HCT116 (cell line): ENCODE results near the gene RPL15. TPM values are rescaled to one million over a fixed set of nuclear protein-coding genes. Genes with fewer than 3 reads are reported as not detected.

Source experiments
- ATAC-seq: fragments of 200-7000 bp; cut with Tn5 transposase; 2 replicates; pipeline ENCODE4 v1.9.1; 2020; ENCODE audit warnings: mild to moderate bottlenecking, moderate library complexity
- BruUV-seq: library from RNA; stranded (reverse); fragments of 400-500 nt; replicated peaks from 2 replicates; lab custom pipeline; 2021; lab: Mats Ljungman, UMichigan
- CTCF ChIA-PET: fragments of 300-600 bp; sonication (Branson Sonifier 250); formaldehyde crosslinking; loops from one replicate; lab custom pipeline; 2021; ENCODE audit warnings: antibody characterized with exemption; lab: Charles Lee
- POLR2A ChIA-PET: fragments of 300-600, 350-600 bp; sonication (Branson Sonifier 250); formaldehyde crosslinking; loops from one replicate; lab custom pipeline; 2021; ENCODE audit warnings: antibody characterized with exemption; lab: Charles Lee
- RAD21 ChIA-PET, 2 experiments: fragments of 300-600 bp; sonication (Branson Sonifier 250); formaldehyde crosslinking; loops; one replicate each; lab custom pipeline; 2023; ENCODE audit warnings: low total read pairs in 2 of 2; ENCODE audit not compliant: uncharacterized antibody in 2 of 2, unreplicated experiment in 2 of 2, low non-redundant PET in 1 of 2; lab: Charles Lee
- DNase-seq: peaks from one replicate; pipeline ENCODE4 v3.0.0-alpha.2; 2010; ENCODE audit warnings: low read depth, low spot score
- H2AFZ ChIP-seq: fragments of 200-600 bp; shearing (Covaris generic), sonication (generic); 2 replicates; pipeline ENCODE4 v1.6.1; 2017; ENCODE audit warnings: low read depth, mixed run types, mixed read lengths, antibody characterized with exemption, low read length; ENCODE audit not compliant: poor library complexity, severe bottlenecking
- H3K27ac ChIP-seq: 2 replicates; pipeline ENCODE4 v1.5.1; 2012; ENCODE audit warnings: low read depth, low read length
- H3K27me3 ChIP-seq: fragments of 200-600 bp; sonication (generic); 2 replicates; pipeline ENCODE4 v1.6.1; 2016; ENCODE audit warnings: mixed run types, low read length, mixed read lengths; ENCODE audit not compliant: insufficient read depth
- H3K36me3 ChIP-seq, 2 experiments: fragments of 200-500 bp in 1 of 2; fragments of 200-600 bp in 1 of 2; sonication (Bioruptor generic) in 1 of 2; sonication (generic) in 1 of 2; 2 replicates each; pipeline versions ENCODE4 v1.5.1 to v1.6.1; 2014 to 2016; ENCODE audit warnings: low read length in 2 of 2, inconsistent platforms in 1 of 2, mixed read lengths in 1 of 2, mixed run types in 1 of 2; ENCODE audit not compliant: insufficient read depth in 2 of 2, control insufficient read depth in 1 of 2
- H3K4me1 ChIP-seq, 2 experiments: fragments of 200-600 bp in 1 of 2; sonication (generic) in 1 of 2; 2 replicates each; pipeline versions ENCODE4 v1.5.1 to v1.6.1; 2012 to 2017; ENCODE audit warnings: low read length in 2 of 2, inconsistent platforms in 1 of 2, mild to moderate bottlenecking in 1 of 2, mixed read lengths in 1 of 2, mixed run types in 1 of 2, moderate library complexity in 1 of 2; ENCODE audit not compliant: insufficient read depth in 2 of 2, control insufficient read depth in 1 of 2
- H3K4me2 ChIP-seq: fragments of 200-600 bp; sonication (generic); 2 replicates; pipeline ENCODE4 v1.6.1; 2017; ENCODE audit warnings: mixed run types, low read length, mixed read lengths
- H3K4me3 ChIP-seq, 2 experiments: fragments of 200-600 bp in 1 of 2; sonication (generic) in 1 of 2; replicated peaks in 1 of 2; 2 replicates each; pipeline ENCODE4 v1.5.1; 2011 to 2016; ENCODE audit warnings: low read length in 2 of 2, control low read depth in 1 of 2, low read depth in 1 of 2, mild to moderate bottlenecking in 1 of 2, mixed read lengths in 1 of 2, mixed run types in 1 of 2
- H3K79me2 ChIP-seq: fragments of 200-600 bp; sonication (generic); 2 replicates; pipeline ENCODE4 v1.6.1; 2017; ENCODE audit warnings: mild to moderate bottlenecking, mixed run types, low read length, moderate library complexity, mixed read lengths; ENCODE audit not compliant: insufficient read depth
- H3K9ac ChIP-seq: fragments of 200-600 bp; sonication (generic); 2 replicates; pipeline ENCODE4 v1.6.1; 2016; ENCODE audit warnings: low read length, mixed read lengths
- H3K9me2 ChIP-seq: fragments of 200-600 bp; sonication (generic), shearing (Covaris generic); 2 replicates; pipeline ENCODE4 v1.6.1; 2017; ENCODE audit warnings: mixed run types, mild to moderate bottlenecking, moderate library complexity; ENCODE audit not compliant: insufficient read depth
- H3K9me3 ChIP-seq, 2 experiments: fragments of 200-500 bp in 1 of 2; fragments of 200-600 bp in 1 of 2; sonication (Bioruptor generic) in 1 of 2; sonication (generic) in 1 of 2; 2 replicates each; pipeline ENCODE4 v1.6.1; 2014 to 2017; ENCODE audit warnings: low read length in 2 of 2, mixed read lengths in 2 of 2, inconsistent platforms in 1 of 2, low read depth in 1 of 2, mild to moderate bottlenecking in 1 of 2, mixed run types in 1 of 2, moderate library complexity in 1 of 2; ENCODE audit not compliant: control insufficient read depth in 1 of 2, insufficient read depth in 1 of 2
- H4K20me1 ChIP-seq: fragments of 200-600 bp; sonication (generic), shearing (Covaris generic); 2 replicates; pipeline ENCODE4 v1.6.1; 2017; ENCODE audit warnings: mixed run types, mild to moderate bottlenecking, moderate library complexity; ENCODE audit not compliant: insufficient read depth
- CBX3 ChIP-seq: IDR thresholded peaks from 2 replicates; pipeline ENCODE4 v1.6.1; 2012; ENCODE audit warnings: low read depth
- ELF1 ChIP-seq: IDR thresholded peaks from 2 replicates; pipeline ENCODE4 v1.6.1; 2012; ENCODE audit warnings: low read depth, borderline replicate concordance
- EZH2 ChIP-seq: fragments of 200-600 bp; sonication (generic); IDR thresholded peaks from 2 replicates; pipeline ENCODE4 v1.6.1; 2017; ENCODE audit warnings: antibody characterized with exemption, mixed run types
- EZH2phosphoT487 ChIP-seq: fragments of 200-600 bp; IDR thresholded peaks from 2 replicates; pipeline ENCODE4 v1.6.1; 2018; ENCODE audit warnings: antibody characterized with exemption, borderline replicate concordance
- FOSL1 ChIP-seq: IDR thresholded peaks from 2 replicates; pipeline ENCODE4 v1.6.1; 2012; ENCODE audit warnings: low read depth
- JUND ChIP-seq: IDR thresholded peaks from 2 replicates; pipeline ENCODE4 v1.6.1; 2012
- MAX ChIP-seq: IDR thresholded peaks from 2 replicates; pipeline ENCODE4 v1.6.1; 2012
- POLR2A ChIP-seq: IDR thresholded peaks from 2 replicates; pipeline ENCODE4 v1.7.0; 2011; ENCODE audit warnings: borderline replicate concordance; ENCODE audit not compliant: insufficient read depth, insufficient read length; ENCODE audit errors: extremely low read depth
- POLR2AphosphoS5 ChIP-seq: IDR thresholded peaks from 2 replicates; pipeline ENCODE4 v1.6.1; 2011; ENCODE audit warnings: mild to moderate bottlenecking, low read depth, low read length, moderate library complexity
- RAD21 ChIP-seq: IDR thresholded peaks from 2 replicates; pipeline ENCODE4 v1.6.1; 2012; ENCODE audit warnings: low read depth, mild to moderate bottlenecking
- REST ChIP-seq: IDR thresholded peaks from 2 replicates; pipeline ENCODE4 v1.6.1; 2012; ENCODE audit warnings: low read depth
- SIN3A ChIP-seq: IDR thresholded peaks from 2 replicates; pipeline ENCODE4 v1.6.1; 2012; ENCODE audit warnings: low read depth
- SRF ChIP-seq: IDR thresholded peaks from 2 replicates; pipeline ENCODE4 v1.6.1; 2012; ENCODE audit warnings: low read depth
- TCF7L2 ChIP-seq: IDR thresholded peaks from 2 replicates; pipeline ENCODE4 v1.7.0; 2011; ENCODE audit warnings: borderline replicate concordance, inconsistent platforms; ENCODE audit not compliant: insufficient read depth, insufficient read length; ENCODE audit errors: extremely low read depth
- YY1 ChIP-seq: IDR thresholded peaks from 2 replicates; pipeline ENCODE4 v1.6.1; 2011; ENCODE audit warnings: low read length, low read depth, moderate library complexity, mild to moderate bottlenecking; ENCODE audit not compliant: insufficient replicate concordance; ENCODE audit errors: extremely low read depth
- ZFX ChIP-seq: fragments of 450-650 bp; IDR thresholded peaks from 2 replicates; pipeline ENCODE4 v1.6.1; 2017
- ZNF274 ChIP-seq: fragments of 200-500 bp; sonication (Bioruptor generic); IDR thresholded peaks from 2 replicates; pipeline ENCODE4 v1.6.1; 2014; ENCODE audit warnings: mild to moderate bottlenecking, low read depth, low read length, inconsistent platforms
- intact Hi-C: fragments of 100-400 bp; cut with micrococcal nuclease; formaldehyde crosslinking; loops from 2 replicates; pipeline ENCODE4 v1.10.0; 2022
- total RNA-seq: library from RNA; stranded (reverse); gene quantifications from one replicate; pipeline ENCODE4 v1.2.1, GENCODE V29; 2021; ENCODE audit not compliant: unreplicated experiment
- TF ChIP-seq, protein P1 (sequence below): IDR thresholded peaks from 2 replicates; pipeline ENCODE4 v1.6.1; 2012

The RPL15 gene
- total RNA-seq, 1 experiment from 2014 or later, result 2,177 TPM

DNA sequence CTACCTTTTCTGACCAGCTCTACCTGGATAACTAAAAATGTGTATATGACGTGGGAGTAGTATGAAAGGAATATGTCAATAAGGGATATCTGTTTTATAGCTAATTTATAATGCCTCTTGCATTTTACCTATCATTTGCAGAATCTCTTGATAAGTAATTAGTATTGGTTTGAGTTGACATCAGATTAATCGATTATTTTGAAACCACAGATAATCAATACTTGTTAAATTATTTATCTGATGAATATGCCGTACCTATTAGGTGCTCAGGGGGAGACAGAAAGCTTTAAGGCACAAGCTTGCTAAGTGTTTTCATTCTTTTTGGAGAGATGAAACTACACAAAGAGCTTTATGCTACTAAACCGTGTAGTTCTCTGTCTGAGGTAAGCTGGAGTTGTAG is 52.5 kb downstream of the RPL15 start:
- no TSS peak for BruUV-seq

More for the DNA sequence above, 52.5 kb downstream of the RPL15 start:
- Histone ChIP-seq H3K9me3 (no peaks in the 10 kb centered on the region), H3K27me3 (no peaks in the 10 kb centered on the region), H4K20me1 (0 out of 2 replicates have a peak, but pooled peaks cover 4% of the 10 kb centered on the region), H3K79me2 (peaks cover 50% of the 10 kb centered on the region), H3K27ac (no peak overlapping the region), H3K9me2 (no peaks in the 10 kb centered on the region), H3K4me3 (no peak overlapping the region), H3K4me2 (no peak overlapping the region), H3K36me3 (peaks cover 15 to 21% of the 10 kb centered on the region in 2 experiments; a peak in 3 of 4 replicates), H3K4me1 (peaks cover 2 to 4% of the 10 kb centered on the region in 2 experiments; a peak in 2 of 4 replicates), H3K9ac (no peak overlapping the region), H2AFZ (no peak overlapping the region)
- intact Hi-C loops, result no loop called here
- ATAC-seq (no peak), DNase-seq (no peak)
- ChIA-PET POLR2A (interaction anchor here (1.8 kb wide), 1 partner anchor 53 kb away, joined by 6 read pairs; the partner anchor contains the start of genes NKIRAS1 and RPL15), RAD21 (no interaction called here), CTCF (no interaction called here)
- TF ChIP-seq FOSL1 (no peak), EZH2phosphoT487 (no peak), POLR2A (no peak), YY1 (no peak), POLR2AphosphoS5 (no peak), SIN3A (no peak), ZFX (no peak), REST (no peak), ELF1 (no peak), JUND (no peak), MAX (no peak), EZH2 (no peak), CBX3 (no peak), ZNF274 (no peak), RAD21 (no peak), SRF (no peak), TCF7L2 (no peak)
- TF ChIP-seq, protein P1, sequence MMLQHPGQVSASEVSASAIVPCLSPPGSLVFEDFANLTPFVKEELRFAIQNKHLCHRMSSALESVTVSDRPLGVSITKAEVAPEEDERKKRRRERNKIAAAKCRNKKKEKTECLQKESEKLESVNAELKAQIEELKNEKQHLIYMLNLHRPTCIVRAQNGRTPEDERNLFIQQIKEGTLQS, result no peak
